ENCODE results near the gene DNM3.

Gene DNM3

GRCh38 chr1:171973421-171973820, 132.1 kb downstream of the DNM3 start:
- no peak for DNase-seq (ENCODE audit: low spot score)

GRCh38 chr1:171981303-171981702, 140.0 kb downstream of the DNM3 start:
- no peak for DNase-seq (ENCODE audit: low spot score)

DNA sequence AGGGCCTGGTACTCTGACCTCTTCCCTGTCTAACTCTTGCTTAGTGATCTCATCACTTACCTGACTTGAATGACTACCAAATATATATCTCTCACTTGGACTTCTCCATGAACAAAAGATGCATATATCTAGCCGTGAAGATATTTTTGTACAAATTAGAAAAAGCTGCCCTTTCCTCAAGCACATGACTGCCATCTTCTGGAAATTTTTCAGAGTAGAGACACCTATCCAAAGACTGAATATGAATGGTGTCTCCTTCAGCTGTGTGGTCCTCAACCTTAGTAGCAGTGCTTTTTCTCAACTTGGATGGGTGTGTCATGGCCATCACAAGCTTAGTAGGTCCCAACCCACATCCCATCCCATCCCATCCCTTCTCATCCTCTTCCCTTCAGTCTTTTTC, 142.3 kb downstream of the DNM3 start:
- no peak for DNase-seq (ENCODE audit: low spot score)

GRCh38 chr1:171984262-171984661, 143.0 kb downstream of the DNM3 start:
- DNase-seq (ENCODE audit: low spot score): no peak

GRCh38 chr1:171984850-171985485, 143.7 kb downstream of the DNM3 start:
- DNase-seq (ENCODE audit: low spot score): no peak

GRCh38 chr1:171985639-171986038, 144.3 kb downstream of the DNM3 start:
- DNase-seq (ENCODE audit: low spot score): no peak

DNA sequence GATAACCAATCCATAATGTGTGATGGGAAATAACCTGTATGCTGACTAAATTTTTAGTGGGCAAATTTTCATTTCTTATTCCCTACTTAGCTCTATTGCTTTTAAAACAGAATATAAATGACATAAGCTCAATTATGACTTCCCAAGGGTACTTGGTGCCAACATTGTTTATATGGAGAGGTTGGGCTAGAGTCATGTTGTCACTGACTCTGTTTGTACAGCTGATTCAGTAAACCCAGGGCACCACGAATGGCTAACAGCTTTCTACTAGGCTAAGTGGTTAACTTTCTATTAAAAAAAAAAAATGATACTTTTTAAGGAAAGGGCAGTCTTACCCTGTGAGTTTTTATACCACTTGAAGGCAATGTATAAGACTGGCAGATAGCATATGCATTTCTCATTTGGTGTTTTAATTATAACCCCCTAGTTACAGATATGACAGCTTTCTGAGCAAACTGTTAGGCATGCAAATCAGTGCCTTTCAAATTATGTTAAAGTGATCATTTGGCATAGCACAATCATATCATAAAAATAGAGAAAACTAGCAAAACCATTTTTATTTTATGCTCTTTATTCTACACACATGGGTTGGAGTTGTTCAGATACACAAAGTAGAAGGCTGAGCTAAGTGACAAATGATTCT, 147.1 kb downstream of the DNM3 start:
- no peak for DNase-seq (ENCODE audit: low spot score)

DNA sequence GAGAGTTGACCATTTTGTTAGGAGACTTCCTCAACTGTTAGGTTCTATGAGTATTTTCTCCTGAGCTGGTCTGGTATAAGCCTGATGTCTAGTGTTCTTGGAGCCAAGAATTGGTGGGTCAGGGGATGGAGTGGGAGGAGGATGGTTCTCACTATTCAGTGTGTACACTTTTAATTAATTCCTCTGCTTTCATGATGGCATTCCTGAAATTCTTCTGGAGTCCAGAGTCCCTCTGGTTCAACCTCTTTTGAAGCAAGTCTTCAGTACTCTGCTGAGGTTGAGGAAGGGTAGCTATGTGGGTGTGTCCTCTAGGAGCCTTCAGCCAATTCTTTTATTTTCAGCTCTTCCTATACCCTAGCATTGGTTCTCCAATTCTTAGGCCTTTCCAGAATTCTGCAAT, 149.1 kb downstream of the DNM3 start:
- DNase-seq (ENCODE audit: low spot score): no peak

- DNase-seq (ENCODE audit: low spot score): no peak
These were observed 153.0 kb downstream of the DNM3 start for GRCh38 chr1:171994293-171994692.

GRCh38 chr1:171995573-171995972, 154.3 kb downstream of the DNM3 start:
- no peak for DNase-seq (ENCODE audit: low spot score)

- DNase-seq (ENCODE audit: low spot score): no peak
These were observed 156.6 kb downstream of the DNM3 start for GRCh38 chr1:171997936-171998335.

DNA sequence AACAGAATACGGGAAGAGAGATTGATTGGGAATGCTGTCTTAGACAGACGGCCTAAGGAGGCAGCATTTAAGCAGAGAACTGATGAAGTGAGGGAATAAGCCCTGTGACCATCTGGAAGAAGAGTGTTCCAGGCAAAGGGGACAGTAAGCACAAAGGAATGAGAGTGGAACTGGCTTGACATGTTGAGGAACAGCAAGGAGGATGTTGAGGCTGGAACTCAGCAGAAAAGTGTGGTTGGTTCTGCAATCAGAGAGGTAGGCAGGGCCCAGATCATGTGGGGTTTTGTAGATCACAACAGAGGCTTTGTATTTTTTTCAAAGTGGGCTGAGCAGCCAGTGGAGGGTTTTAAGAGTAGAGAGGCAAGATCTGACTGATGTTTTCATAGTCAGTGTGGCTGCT, 157.4 kb downstream of the DNM3 start:
- DNase-seq (ENCODE audit: low spot score): no peak

- no peak for DNase-seq (ENCODE audit: low spot score)
These were observed 158.5 kb downstream of the DNM3 start for GRCh38 chr1:171999756-172000155.

GRCh38 chr1:172001288-172001687, 160.0 kb downstream of the DNM3 start:
- DNase-seq (ENCODE audit: low spot score): no peak

DNA sequence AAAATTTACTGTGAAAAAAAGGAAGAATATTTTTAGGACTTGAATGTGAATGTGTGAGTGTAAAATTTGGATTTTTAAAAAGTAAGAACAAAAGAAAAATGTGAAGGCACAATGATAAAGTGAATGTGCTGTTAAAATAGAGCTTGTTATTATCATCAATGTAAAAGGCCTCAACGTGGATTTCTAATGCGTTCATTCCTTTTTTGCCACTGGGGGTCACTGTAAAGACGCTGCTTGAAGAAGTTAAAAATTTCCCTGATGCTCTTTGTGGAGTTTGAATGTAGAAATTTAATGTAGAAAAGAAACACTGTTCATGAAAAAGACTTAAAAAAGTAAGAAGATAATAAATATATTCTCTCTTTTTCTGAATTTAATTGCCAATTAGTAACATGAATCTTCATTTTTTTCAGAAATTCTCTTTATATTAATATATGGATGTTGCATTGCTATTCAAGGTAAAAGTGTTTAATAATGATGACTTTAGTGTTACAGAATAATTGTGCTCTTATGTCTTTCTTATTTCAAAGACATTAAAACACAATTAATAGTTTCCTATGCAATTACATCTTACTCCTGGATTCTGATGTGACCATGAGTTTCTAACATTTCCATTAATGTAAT, 161.5 kb downstream of the DNM3 start:
- no peak for DNase-seq (ENCODE audit: low spot score)

DNA sequence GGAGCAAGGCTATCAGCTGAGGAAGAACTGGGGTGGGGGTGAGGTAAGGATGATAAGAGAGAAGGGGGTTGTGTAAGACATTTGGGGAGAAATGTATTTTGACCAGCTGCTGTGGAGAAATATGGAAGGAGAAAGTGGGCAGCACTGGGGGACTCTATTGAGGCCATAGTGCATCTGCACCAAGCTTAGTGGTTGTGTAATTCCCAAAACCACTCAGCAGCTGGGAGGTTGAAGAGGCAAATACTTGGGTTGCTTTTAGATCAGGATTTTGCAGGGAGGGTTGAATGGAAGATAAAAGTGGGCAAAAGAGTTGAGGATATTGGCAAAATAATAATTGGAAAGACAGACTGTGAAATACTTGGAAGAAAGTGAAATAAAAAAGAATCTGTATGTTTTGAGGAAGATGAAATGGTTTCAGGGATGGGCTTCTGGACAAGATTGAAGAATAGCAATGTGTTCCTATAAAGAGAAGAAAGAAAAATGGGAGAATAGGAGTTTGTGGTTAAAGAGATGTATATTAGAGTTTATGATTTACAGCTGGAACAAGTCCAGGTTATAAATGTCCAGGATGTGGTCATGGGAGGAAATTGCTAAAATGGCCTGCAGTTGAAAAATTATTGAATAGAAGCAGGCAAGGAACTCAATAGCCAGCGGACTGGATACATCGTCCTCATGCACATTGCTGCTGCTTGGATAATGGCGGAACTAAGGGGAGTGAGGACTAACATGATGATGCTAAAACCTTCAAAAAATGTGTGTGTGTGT, 162.7 kb downstream of the DNM3 start:
- no peak for DNase-seq (ENCODE audit: low spot score)

DNA sequence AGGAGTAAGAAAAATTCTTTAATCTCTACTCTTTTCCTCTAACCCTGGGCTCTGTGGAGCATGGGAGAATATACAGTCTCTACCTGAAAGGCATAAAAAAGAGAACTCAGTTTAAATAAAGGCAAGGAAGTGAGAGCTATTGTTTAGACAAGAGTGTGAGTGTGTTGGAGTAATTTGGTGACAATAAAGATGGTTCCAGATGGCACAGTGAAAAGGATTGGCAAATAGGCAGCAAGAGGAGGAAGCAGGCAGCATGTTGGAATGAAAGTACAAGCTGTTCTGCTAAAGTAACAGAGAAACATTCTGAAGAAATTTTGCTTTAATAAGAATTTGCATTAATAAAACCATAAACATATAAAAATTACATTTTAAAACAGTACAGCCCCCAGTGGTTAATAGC, 163.4 kb downstream of the DNM3 start:
- DNase-seq (ENCODE audit: low spot score): no peak

DNA sequence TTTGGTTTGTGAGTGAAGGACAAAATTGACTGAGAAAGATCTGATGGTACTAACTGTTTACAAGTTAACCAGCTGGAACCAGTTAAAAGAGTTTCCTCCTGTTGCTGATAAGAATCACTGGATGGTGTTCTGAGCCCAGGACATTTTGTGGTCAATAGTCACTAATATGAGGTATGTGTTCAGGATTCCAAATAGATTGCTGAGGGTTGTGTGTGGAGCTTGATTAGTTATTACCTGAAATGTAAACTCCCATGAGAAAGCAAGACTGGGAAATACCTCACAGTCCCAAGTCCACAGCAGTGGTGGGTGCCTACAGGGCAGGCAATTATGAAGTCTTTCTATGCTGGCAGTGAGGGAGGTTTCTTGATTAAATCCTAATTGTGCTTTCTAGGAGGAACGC, 164.6 kb downstream of the DNM3 start:
- DNase-seq (ENCODE audit: low spot score): no peak

- DNase-seq (ENCODE audit: low spot score): no peak
These were observed 165.4 kb downstream of the DNM3 start for GRCh38 chr1:172006660-172007059.

DNA sequence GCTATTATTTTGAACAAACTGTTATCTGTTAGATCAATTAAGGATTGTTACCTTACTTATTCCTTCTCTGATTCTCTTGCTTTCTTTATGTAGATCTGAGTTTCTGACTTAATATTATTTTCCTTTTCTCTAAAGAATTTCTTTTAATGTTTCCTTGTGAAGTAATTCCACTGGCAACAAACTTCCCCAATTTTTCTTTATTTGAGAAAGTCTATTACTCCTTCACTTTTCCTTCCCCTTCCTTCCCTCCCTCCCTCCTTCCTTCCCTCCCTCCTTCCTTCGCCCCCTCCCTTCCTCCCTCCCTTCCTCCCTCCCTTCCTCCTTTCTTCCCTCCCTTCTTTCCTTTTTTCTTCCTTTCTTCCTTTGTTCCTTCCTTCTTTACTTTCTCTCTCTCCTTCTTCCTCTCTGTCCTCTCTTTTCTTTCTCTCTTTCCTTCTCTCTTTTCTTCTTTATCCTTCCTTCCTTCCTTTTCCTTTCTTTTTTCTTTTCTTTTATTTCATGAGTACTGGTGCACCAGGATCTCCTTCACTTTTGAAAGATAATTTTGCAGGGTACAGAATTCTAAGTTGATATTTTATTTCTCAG, 177.5 kb downstream of the DNM3 start:
- no peak for DNase-seq (ENCODE audit: low spot score)

DNA sequence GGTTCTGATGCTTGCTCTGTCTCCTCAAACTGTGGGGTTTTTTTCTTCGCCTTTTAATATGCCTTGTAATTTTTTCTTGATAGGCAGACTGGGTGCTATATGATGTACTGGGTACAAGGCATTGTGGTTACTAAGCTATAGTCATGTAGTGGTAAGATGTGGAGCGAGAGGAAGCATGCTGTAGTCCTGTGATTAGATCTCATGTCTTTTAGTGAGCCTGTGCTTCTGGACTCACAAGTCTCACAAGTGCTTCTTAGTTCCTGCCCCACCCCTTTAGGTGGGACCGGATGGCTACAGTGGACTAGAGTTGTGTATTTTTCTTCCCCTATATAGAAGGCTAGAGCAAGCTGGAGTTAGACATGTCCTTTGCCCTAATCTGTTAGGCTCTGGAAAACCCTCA, 178.7 kb downstream of the DNM3 start:
- DNase-seq (ENCODE audit: low spot score): no peak

- no peak for DNase-seq (ENCODE audit: low spot score)
These were observed 183.2 kb downstream of the DNM3 start for GRCh38 chr1:172024516-172024915.

Measured in left forelimb (tissue), 1 donor.